ENCODE data around the gene DNAI2. TPM values are rescaled to one million over a fixed set of nuclear protein-coding genes. Genes with fewer than 3 reads are reported as not detected.

The DNAI2 gene
- total RNA-seq, 1 experiment from 2014 or later: not detected

DNA sequence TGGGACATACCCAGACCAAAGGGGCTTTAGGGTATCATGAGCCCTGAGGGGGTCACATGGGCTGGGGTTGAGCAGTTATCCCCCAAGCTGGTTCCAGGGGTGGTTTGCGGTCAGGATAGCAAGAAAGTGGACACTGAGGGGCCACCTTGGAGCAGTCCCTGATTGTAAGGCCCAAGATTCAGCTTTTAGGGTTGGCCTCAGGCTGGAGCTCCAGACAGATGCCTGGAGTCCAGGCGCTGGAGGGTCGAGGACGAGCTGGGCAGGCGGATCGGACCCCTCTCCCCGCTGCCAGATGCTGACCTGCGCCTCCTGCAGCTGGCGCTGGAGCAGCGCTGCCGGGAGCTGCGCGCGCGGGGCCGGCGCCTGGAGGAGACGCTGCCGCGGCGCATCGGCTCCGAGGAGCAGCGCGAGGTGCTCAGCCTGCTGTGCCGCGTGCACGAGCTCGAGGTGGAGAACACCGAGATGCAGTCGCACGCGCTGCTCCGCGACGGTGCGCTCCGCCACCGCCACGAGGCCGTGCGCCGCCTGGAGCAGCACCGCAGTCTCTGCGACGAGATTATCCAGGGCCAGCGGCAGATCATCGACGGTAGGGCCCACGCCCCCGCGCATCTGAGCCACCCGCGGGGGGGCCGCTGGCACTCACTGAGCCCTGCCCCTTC lies 77.6 kb downstream of the DNAI2 start:
- intact Hi-C loops (cut with micrococcal nuclease): loop anchor here (5.0 kb wide), 1 partner anchor 139 kb away; the partner anchor contains the start of gene TTYH2
- H3K4me2 ChIP-seq (ENCODE audit: low read length): no peak overlapping the region
- H3K27ac ChIP-seq (ENCODE audit: low read depth, low read length): no peak overlapping the region
- H3K4me1 ChIP-seq (ENCODE audit: control insufficient read depth in 1 of 2, insufficient read depth in 2 of 2, low read length in 2 of 2): peaks cover 7 to 14% of the 10 kb centered on the region in 2 experiments; a peak in 3 of 4 replicates
- no peaks in the 10 kb centered on the region for H4K20me1 ChIP-seq (ENCODE audit: insufficient read depth)
- ChIA-PET RAD21 (ENCODE audit: low non-redundant PET in 1 of 2, low total read pairs in 2 of 2, uncharacterized antibody in 2 of 2, unreplicated experiment in 2 of 2) (interaction anchor here in 1 of 2 experiments (0.6 kb wide), 1 partner anchor 102 kb away, joined by 3 read pairs; no protein-coding TSS in a partner anchor), CTCF (interaction anchor here (2.2 kb wide), 1 partner anchor 17 kb away, joined by 14 read pairs; the partner anchor contains the start of gene GPR142), POLR2A (no interaction called here)
- H2AFZ ChIP-seq (ENCODE audit: low read depth, low read length, poor library complexity, severe bottlenecking): no peak overlapping the region
- DNase-seq (ENCODE audit: low read depth, low spot score) (no peak), ATAC-seq (no peak)
- no peaks in the 10 kb centered on the region; the same call in 1 of the 2 replicates for H3K27me3 ChIP-seq (ENCODE audit: insufficient read depth, low read length)
- no peaks in the 10 kb centered on the region for H3K36me3 ChIP-seq (ENCODE audit: control insufficient read depth in 1 of 2, insufficient read depth in 2 of 2, low read length in 2 of 2)
- no peaks in the 10 kb centered on the region for H3K79me2 ChIP-seq (ENCODE audit: insufficient read depth, low read length)
- no peak overlapping the region for H3K9ac ChIP-seq (ENCODE audit: low read length)
- TF ChIP-seq RAD21 (IDR thresholded peaks at IDR 0.05; ENCODE audit: low read depth): no peak
- TF ChIP-seq FOSL1 (IDR thresholded peaks at IDR 0.05; ENCODE audit: low read depth): no peak
- TF ChIP-seq, protein P1, sequence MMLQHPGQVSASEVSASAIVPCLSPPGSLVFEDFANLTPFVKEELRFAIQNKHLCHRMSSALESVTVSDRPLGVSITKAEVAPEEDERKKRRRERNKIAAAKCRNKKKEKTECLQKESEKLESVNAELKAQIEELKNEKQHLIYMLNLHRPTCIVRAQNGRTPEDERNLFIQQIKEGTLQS (IDR thresholded peaks at IDR 0.05): no peak
- no peak for TF ChIP-seq CBX3 (IDR thresholded peaks at IDR 0.05; ENCODE audit: low read depth)
- TF ChIP-seq POLR2A (IDR thresholded peaks at IDR 0.05; ENCODE audit: borderline replicate concordance, extremely low read depth, insufficient read depth, insufficient read length): no peak
- no peak for TF ChIP-seq YY1 (IDR thresholded peaks at IDR 0.05; ENCODE audit: extremely low read depth, insufficient replicate concordance, low read depth, low read length)
- no peak for TF ChIP-seq EZH2 (IDR thresholded peaks at IDR 0.05)
- no peak for TF ChIP-seq SP1 (IDR thresholded peaks at IDR 0.05; ENCODE audit: low read depth)
- TF ChIP-seq, protein P2, sequence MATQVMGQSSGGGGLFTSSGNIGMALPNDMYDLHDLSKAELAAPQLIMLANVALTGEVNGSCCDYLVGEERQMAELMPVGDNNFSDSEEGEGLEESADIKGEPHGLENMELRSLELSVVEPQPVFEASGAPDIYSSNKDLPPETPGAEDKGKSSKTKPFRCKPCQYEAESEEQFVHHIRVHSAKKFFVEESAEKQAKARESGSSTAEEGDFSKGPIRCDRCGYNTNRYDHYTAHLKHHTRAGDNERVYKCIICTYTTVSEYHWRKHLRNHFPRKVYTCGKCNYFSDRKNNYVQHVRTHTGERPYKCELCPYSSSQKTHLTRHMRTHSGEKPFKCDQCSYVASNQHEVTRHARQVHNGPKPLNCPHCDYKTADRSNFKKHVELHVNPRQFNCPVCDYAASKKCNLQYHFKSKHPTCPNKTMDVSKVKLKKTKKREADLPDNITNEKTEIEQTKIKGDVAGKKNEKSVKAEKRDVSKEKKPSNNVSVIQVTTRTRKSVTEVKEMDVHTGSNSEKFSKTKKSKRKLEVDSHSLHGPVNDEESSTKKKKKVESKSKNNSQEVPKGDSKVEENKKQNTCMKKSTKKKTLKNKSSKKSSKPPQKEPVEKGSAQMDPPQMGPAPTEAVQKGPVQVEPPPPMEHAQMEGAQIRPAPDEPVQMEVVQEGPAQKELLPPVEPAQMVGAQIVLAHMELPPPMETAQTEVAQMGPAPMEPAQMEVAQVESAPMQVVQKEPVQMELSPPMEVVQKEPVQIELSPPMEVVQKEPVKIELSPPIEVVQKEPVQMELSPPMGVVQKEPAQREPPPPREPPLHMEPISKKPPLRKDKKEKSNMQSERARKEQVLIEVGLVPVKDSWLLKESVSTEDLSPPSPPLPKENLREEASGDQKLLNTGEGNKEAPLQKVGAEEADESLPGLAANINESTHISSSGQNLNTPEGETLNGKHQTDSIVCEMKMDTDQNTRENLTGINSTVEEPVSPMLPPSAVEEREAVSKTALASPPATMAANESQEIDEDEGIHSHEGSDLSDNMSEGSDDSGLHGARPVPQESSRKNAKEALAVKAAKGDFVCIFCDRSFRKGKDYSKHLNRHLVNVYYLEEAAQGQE (IDR thresholded peaks at IDR 0.05; ENCODE audit: low read depth): no peak
- no peak for TF ChIP-seq ZFX (IDR thresholded peaks at IDR 0.05)
- no peak for TF ChIP-seq ELF1 (IDR thresholded peaks at IDR 0.05; ENCODE audit: borderline replicate concordance, low read depth)
- TF ChIP-seq EZH2phosphoT487 (IDR thresholded peaks at IDR 0.05; ENCODE audit: borderline replicate concordance): no peak
- TF ChIP-seq, protein P3, sequence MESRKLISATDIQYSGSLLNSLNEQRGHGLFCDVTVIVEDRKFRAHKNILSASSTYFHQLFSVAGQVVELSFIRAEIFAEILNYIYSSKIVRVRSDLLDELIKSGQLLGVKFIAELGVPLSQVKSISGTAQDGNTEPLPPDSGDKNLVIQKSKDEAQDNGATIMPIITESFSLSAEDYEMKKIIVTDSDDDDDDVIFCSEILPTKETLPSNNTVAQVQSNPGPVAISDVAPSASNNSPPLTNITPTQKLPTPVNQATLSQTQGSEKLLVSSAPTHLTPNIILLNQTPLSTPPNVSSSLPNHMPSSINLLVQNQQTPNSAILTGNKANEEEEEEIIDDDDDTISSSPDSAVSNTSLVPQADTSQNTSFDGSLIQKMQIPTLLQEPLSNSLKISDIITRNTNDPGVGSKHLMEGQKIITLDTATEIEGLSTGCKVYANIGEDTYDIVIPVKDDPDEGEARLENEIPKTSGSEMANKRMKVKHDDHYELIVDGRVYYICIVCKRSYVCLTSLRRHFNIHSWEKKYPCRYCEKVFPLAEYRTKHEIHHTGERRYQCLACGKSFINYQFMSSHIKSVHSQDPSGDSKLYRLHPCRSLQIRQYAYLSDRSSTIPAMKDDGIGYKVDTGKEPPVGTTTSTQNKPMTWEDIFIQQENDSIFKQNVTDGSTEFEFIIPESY (IDR thresholded peaks at IDR 0.05; ENCODE audit: extremely low read depth, insufficient replicate concordance, low read length): no peak
- TF ChIP-seq SIN3A (IDR thresholded peaks at IDR 0.05; ENCODE audit: low read depth): no peak
- no peak for TF ChIP-seq EGR1 (IDR thresholded peaks at IDR 0.05; ENCODE audit: low read depth)
- no peak for TF ChIP-seq CEBPB (IDR thresholded peaks at IDR 0.05; ENCODE audit: low read depth)
- no peak for TF ChIP-seq TCF7L2 (IDR thresholded peaks at IDR 0.05; ENCODE audit: borderline replicate concordance, extremely low read depth, insufficient read depth, insufficient read length)
- TF ChIP-seq ZNF274 (IDR thresholded peaks at IDR 0.05; ENCODE audit: low read depth, low read length): no peak
- TF ChIP-seq JUND (IDR thresholded peaks at IDR 0.05): no peak
- no peak for TF ChIP-seq SRF (IDR thresholded peaks at IDR 0.05; ENCODE audit: low read depth)
- no TSS peak for BruUV-seq (replicated peaks)
- H3K9me2 ChIP-seq (ENCODE audit: insufficient read depth): no peaks in the 10 kb centered on the region
- H3K4me3 ChIP-seq (replicated peaks in 1 of 2; ENCODE audit: low read depth in 1 of 2, low read length in 2 of 2): no peak overlapping the region
- no peaks in the 10 kb centered on the region for H3K9me3 ChIP-seq (ENCODE audit: control insufficient read depth in 1 of 2, insufficient read depth in 1 of 2, low read depth in 1 of 2, low read length in 2 of 2)

Data from HCT116 (cell line).